ENCODE measurements around the gene EDN3. TPM values are rescaled to one million over a fixed set of nuclear protein-coding genes. Genes with fewer than 3 reads are reported as not detected.
A peak's percentile ranks its signal among the peaks of the same experiment; 100 is the strongest.

EDN3 gene, protein sequence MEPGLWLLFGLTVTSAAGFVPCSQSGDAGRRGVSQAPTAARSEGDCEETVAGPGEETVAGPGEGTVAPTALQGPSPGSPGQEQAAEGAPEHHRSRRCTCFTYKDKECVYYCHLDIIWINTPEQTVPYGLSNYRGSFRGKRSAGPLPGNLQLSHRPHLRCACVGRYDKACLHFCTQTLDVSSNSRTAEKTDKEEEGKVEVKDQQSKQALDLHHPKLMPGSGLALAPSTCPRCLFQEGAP
- total RNA-seq (2021; fragmentation: NEBNext Ultra II Directional; extraction: Animal tissue kit (Norgen Biotek cat#: 25700)) (0.17 and 0.63 TPM in 2 replicates), polyA plus RNA-seq (2011; rRNA removed) (0.24 and 0.38 TPM in 2 replicates), polyA minus RNA-seq (2011; rRNA and poly(A)+ RNA removed) (0.24 and 0.32 TPM in 2 replicates)
- polyA plus RNA-seq (2011; cell fraction: cytosol; rRNA removed), result 0.40 TPM
- 0.16 TPM for polyA plus RNA-seq (2011; cell fraction: nucleus; rRNA removed)
- 0.23 to 0.38 TPM (median 0.32 TPM) in 3 of 4 replicates, not detected in the other for polyA plus RNA-seq (2012, experiment 1 of 2)
- 0.20 TPM for polyA plus RNA-seq (2012, experiment 2 of 2)
- polyA plus RNA-seq (2013, experiment 1 of 2), result 0.20 TPM
- 0.28 TPM for polyA plus RNA-seq (2013, experiment 2 of 2)
- polyA minus RNA-seq (2011; cell fraction: cytosol; rRNA and poly(A)+ RNA removed), result not detected
- 0.30 TPM for polyA minus RNA-seq (2011; cell fraction: nucleus; rRNA and poly(A)+ RNA removed)
- long read RNA-seq, experiment 1, result 0 reads
- long read RNA-seq, experiment 2, result 0 reads

DNA sequence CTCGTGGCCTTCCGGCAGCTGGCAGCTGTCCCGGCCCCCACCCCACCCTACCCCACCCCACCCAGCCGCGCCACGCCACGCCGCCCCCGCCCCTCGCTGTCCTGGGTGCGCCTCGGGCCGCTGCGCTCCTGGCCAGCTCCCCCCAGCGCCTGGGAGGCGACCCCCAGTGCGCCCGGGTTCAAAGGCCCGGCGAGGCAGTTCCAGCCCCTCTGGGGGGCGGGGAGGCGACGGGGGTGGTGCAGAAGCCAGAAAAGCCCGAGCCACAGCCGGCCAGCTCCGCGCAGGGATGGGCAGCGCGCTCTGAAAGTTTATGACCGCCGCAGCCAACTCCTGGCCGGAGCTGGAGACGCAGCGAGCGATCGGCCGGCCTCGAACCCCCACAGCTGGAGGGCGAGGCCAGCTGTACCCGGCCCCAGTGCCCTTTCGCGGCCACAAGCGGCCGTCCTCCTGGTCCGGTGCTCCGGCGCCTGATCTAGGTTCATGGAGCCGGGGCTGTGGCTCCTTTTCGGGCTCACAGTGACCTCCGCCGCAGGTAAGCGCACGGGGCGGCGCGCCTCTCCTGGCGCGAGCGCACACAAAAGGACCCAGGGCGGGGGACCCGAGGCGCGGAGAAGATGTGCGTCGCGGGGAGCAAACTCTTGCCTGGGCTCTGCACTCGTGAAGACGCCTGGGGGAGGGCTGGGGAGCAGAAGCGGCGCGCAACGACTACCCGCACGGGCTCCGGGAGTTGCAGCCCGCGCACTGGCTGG, at the start of gene EDN3:
TSS of gene EDN3 (plus strand) at position 279 of the 749 bp plus-strand sequence. CDS start at position 481, 202 bp downstream.
- no peak within 1 kb of the TSS for H4K91ac ChIP-seq (replicated peaks; ENCODE audit: insufficient read length, low read length)
- WGBS, 2 experiments (ENCODE audit: extremely low coverage in 1 of 2, insufficient coverage in 1 of 2, insufficient read length in 1 of 2, insufficient replicate concordance in 2 of 2, low coverage in 1 of 2, low lambda C conversion rate in 2 of 2, missing lambda C conversion rate in 1 of 2), result 3% methylated on average over 46 of the region's 77 CpGs; no CpG with 5 or more reads in 1 of the 2 experiments
- peaks cover 0 to 4% of the 10 kb centered on the region in 2 experiments for H4K20me1 ChIP-seq (replicated peaks in 1 of 2; ENCODE audit: control insufficient read depth in 1 of 2, insufficient read depth in 2 of 2, low read length in 2 of 2)
- no peaks in the 10 kb centered on the region for H3K9me3 ChIP-seq (ENCODE audit: insufficient read depth in 2 of 2, low read depth in 1 of 2, low read length in 1 of 2)
- H3K18ac ChIP-seq (ENCODE audit: extremely low read depth, low read length), result no peak within 1 kb of the TSS
- peaks cover 0 to 2% (median 0%) of the 10 kb centered on the region in 4 experiments; a peak in 2 of 7 replicates for H3K4me1 ChIP-seq (replicated peaks in 1 of 4; ENCODE audit: control insufficient read depth in 3 of 4, insufficient read depth in 4 of 4, low read length in 3 of 4)
- peak within 1 kb of the TSS; percentile 47; the same call in 1 of the 2 replicates for H4K8ac ChIP-seq (ENCODE audit: extremely low read depth, insufficient read depth, low read length)
- no peaks in the 10 kb centered on the region for H3K79me2 ChIP-seq (ENCODE audit: control insufficient read depth in 1 of 2, insufficient read depth in 2 of 2, low read length in 2 of 2)
- H2BK5ac ChIP-seq (ENCODE audit: low read depth, low read length), result no peak within 1 kb of the TSS
- no peaks in the 10 kb centered on the region for H3K36me3 ChIP-seq (ENCODE audit: control insufficient read depth in 2 of 4, insufficient read depth in 4 of 4, low read length in 3 of 4)
- no peak within 1 kb of the TSS for H3K27ac ChIP-seq (ENCODE audit: low read depth, low read length)
- peak within 1 kb of the TSS; percentile 31; the same call in 1 of the 2 replicates for H2AFZ ChIP-seq (ENCODE audit: low read length)
- CTCF ChIA-PET (ENCODE audit: partially characterized antibody), result interaction anchor here (0.6 to 1.1 kb wide), 2 partner anchors 37 to 103 kb away, joined by 3 read pairs; no protein-coding TSS in a partner anchor
- DNase-seq (ENCODE audit: low read depth in 1 of 2, low spot score in 2 of 2) (peak; percentile 7 to 65), FAIRE-seq (no peak)
- H3K79me1 ChIP-seq (ENCODE audit: low read depth, low read length), result no peaks in the 10 kb centered on the region
- H2BK120ac ChIP-seq (replicated peaks; ENCODE audit: low read depth, low read length), result no peak within 1 kb of the TSS
- H2BK20ac ChIP-seq (ENCODE audit: low read length), result no peak within 1 kb of the TSS
- no peak within 1 kb of the TSS for H3K4ac ChIP-seq (replicated peaks; ENCODE audit: insufficient read length, low read depth, low read length)
- no peak within 1 kb of the TSS for H2BK15ac ChIP-seq (ENCODE audit: low read length)
- H4K5ac ChIP-seq (ENCODE audit: insufficient read length, low read depth, low read length), result no peak within 1 kb of the TSS
- peaks cover 4% of the 10 kb centered on the region; the same call in 1 of the 2 replicates for H3K23me2 ChIP-seq (ENCODE audit: low read depth, low read length)
- H3K9ac ChIP-seq (replicated peaks in 1 of 4; ENCODE audit: extremely low read depth in 1 of 4, low read depth in 3 of 4, low read length in 3 of 4), result no peak within 1 kb of the TSS
- H2BK12ac ChIP-seq (ENCODE audit: low read depth, low read length), result no peak within 1 kb of the TSS
- no peak within 1 kb of the TSS for H2AK5ac ChIP-seq (ENCODE audit: low read depth, low read length)
- POLR2A ChIA-PET (ENCODE audit: partially characterized antibody), result no interaction called here
- H3K4me3 ChIP-seq (ENCODE audit: extremely low read depth in 1 of 4, insufficient read depth in 2 of 4, low read depth in 3 of 4, low read length in 4 of 4), result peak within 1 kb of the TSS; percentile 45 to 73 (median 52)
- H3K56ac ChIP-seq (replicated peaks; ENCODE audit: insufficient read length, low read depth, low read length), result no peak within 1 kb of the TSS
- no peak within 1 kb of the TSS for H3K14ac ChIP-seq (ENCODE audit: insufficient read length)
- no peak within 1 kb of the TSS for H3K23ac ChIP-seq (ENCODE audit: insufficient read length)
- H3K4me2 ChIP-seq (ENCODE audit: insufficient read depth in 1 of 2, low read depth in 2 of 2, low read length in 2 of 2), result peak within 1 kb of the TSS; percentile 45 to 79
- H3K27me3 ChIP-seq (replicated peaks in 1 of 4; ENCODE audit: control insufficient read depth in 3 of 4, extremely low read depth in 1 of 4, insufficient read depth in 3 of 4, low read length in 3 of 4), result peaks cover 23 to 51% (median 46%) of the 10 kb centered on the region in 4 experiments
- TF ChIP-seq EZH2 (IDR thresholded peaks at IDR 0.05; ENCODE audit: low read depth, low read length, severe bottlenecking) (peak; percentile 65), HDAC2 (IDR thresholded peaks at IDR 0.05; ENCODE audit: borderline replicate concordance in 1 of 2, low read depth in 2 of 2, low read length in 2 of 2) (0 out of 4 replicates have a peak, but pooled peaks of 1 of the 2 experiments have one; percentile 31), CEBPB (IDR thresholded peaks at IDR 0.05; ENCODE audit: low read depth, low read length) (no peak), TAF1 (IDR thresholded peaks at IDR 0.05; ENCODE audit: low read depth, low read length) (no peak), SIX5 (IDR thresholded peaks at IDR 0.05; ENCODE audit: low read depth, low read length) (no peak), KDM4A (IDR thresholded peaks at IDR 0.05; ENCODE audit: low read depth, low read length, severe bottlenecking) (peak; percentile 62), SUZ12 (IDR thresholded peaks at IDR 0.05; ENCODE audit: low read length) (peak; percentile 83; the same call in 1 of the 2 replicates), RXRA (IDR thresholded peaks at IDR 0.05; ENCODE audit: insufficient read depth, low read depth, low read length) (no peak)
